Activated CD4-positive, alpha-beta T cell treated with anti-CD3 and anti-CD28 coated beads for 24 hours (primary cell): ENCODE results near the gene KMO.

Experiments used
- DNase-seq, 2 donors: peaks; one replicate each; pipeline ENCODE4 v3.0.0-alpha.2; 2020; ENCODE audit warnings: low read depth in 2 of 2

The KMO gene

GRCh38 chr1:241536969-241537368 lies 4.8 kb downstream of the KMO start:
- DNase-seq = no peak

- DNase-seq = no peak
Observed at GRCh38 chr1:241542199-241542907, 10.2 kb downstream of the KMO start.

GRCh38 chr1:241548008-241548407 lies 15.8 kb downstream of the KMO start:
- DNase-seq = no peak

- DNase-seq = no peak
Observed at GRCh38 chr1:241550318-241550717, 18.1 kb downstream of the KMO start.

GRCh38 chr1:241551759-241552638 lies 19.8 kb downstream of the KMO start:
- peak; percentile 7 to 37 for DNase-seq

GRCh38 chr1:241553886-241554592 lies 21.9 kb downstream of the KMO start:
- DNase-seq = no peak

- no peak for DNase-seq
Observed at GRCh38 chr1:241555526-241555925, 23.3 kb downstream of the KMO start.

GRCh38 chr1:241557031-241557430 lies 24.9 kb downstream of the KMO start:
- DNase-seq = no peak

- no peak for DNase-seq
Observed at GRCh38 chr1:241557551-241558193, 25.5 kb downstream of the KMO start.

GRCh38 chr1:241560146-241560848 lies 28.1 kb downstream of the KMO start:
- no peak for DNase-seq

GRCh38 chr1:241560849-241561187 lies 28.6 kb downstream of the KMO start:
- DNase-seq = no peak

- DNase-seq = no peak
Observed at GRCh38 chr1:241569848-241570247, 37.7 kb downstream of the KMO start.

GRCh38 chr1:241574154-241574553 lies 42.0 kb downstream of the KMO start:
- no peak for DNase-seq

- DNase-seq = no peak
Observed at GRCh38 chr1:241579434-241579833, 47.3 kb downstream of the KMO start.

- no peak for DNase-seq
Observed at GRCh38 chr1:241582921-241583321, 50.7 kb downstream of the KMO start.

- DNase-seq = no peak
Observed at GRCh38 chr1:241586905-241587512, 54.8 kb downstream of the KMO start.

GRCh38 chr1:241589521-241589920 lies 57.3 kb downstream of the KMO start:
- DNase-seq = no peak

GRCh38 chr1:241590719-241591118 lies 58.5 kb downstream of the KMO start:
- DNase-seq = no peak

GRCh38 chr1:241591317-241591716 lies 59.1 kb downstream of the KMO start:
- no peak for DNase-seq

GRCh38 chr1:241591736-241592135 lies 59.6 kb downstream of the KMO start:
- no peak for DNase-seq
